ENCODE measurements around the gene BACH2. TPM values are rescaled to one million over a fixed set of nuclear protein-coding genes. Genes with fewer than 3 reads are reported as not detected.

BACH2 gene
- total RNA-seq, 6 donors from 2014 or later: 3.1 to 6.8 (median 5.3) TPM

- no peaks in the 10 kb centered on the region for H3K4me1 ChIP-seq
- no peaks in the 10 kb centered on the region for H3K27me3 ChIP-seq
- H3K27ac ChIP-seq: no peak overlapping the region
- ATAC-seq (ENCODE audit: low FRiP score in 2 of 2): no peak
- WGBS, 2 donors: 86 to 90% methylated on average over 6 of the region's 6 CpGs
- no peak for DNase-seq
- TF ChIP-seq CTCF (IDR thresholded peaks at IDR 0.05) (no peak), EP300 (IDR thresholded peaks at IDR 0.05) (no peak), POLR2AphosphoS5 (IDR thresholded peaks at IDR 0.05) (no peak), POLR2A (IDR thresholded peaks at IDR 0.05) (no peak)
- no peaks in the 10 kb centered on the region for H3K9me3 ChIP-seq
- H3K4me3 ChIP-seq: no peak overlapping the region
- H3K36me3 ChIP-seq: no peaks in the 10 kb centered on the region
Measured at GRCh38 chr6:90074161-90074850, 222.3 kb downstream of the BACH2 start.

GRCh38 chr6:90072935-90073464 lies 223.6 kb downstream of the BACH2 start:
- no peak overlapping the region for H3K4me3 ChIP-seq
- DNase-seq: no peak

GRCh38 chr6:90072501-90072900 lies 224.1 kb downstream of the BACH2 start:
- Histone ChIP-seq H3K4me3 (no peak overlapping the region), H3K36me3 (no peaks in the 10 kb centered on the region), H3K4me1 (no peaks in the 10 kb centered on the region), H3K27me3 (no peaks in the 10 kb centered on the region), H3K9me3 (no peaks in the 10 kb centered on the region), H3K27ac (no peak overlapping the region)
- 88 to 93% methylated on average over 3 of the region's 3 CpGs for WGBS, 2 donors
- no peak for TF ChIP-seq CTCF (IDR thresholded peaks at IDR 0.05)
- no peak for TF ChIP-seq POLR2A (IDR thresholded peaks at IDR 0.05)
- TF ChIP-seq POLR2AphosphoS5 (IDR thresholded peaks at IDR 0.05): no peak
- TF ChIP-seq EP300 (IDR thresholded peaks at IDR 0.05): no peak
- ATAC-seq (ENCODE audit: low FRiP score in 2 of 2) (no peak), DNase-seq (no peak)

More at GRCh38 chr6:90072935-90073464, 223.6 kb downstream of the BACH2 start:
- TF ChIP-seq EP300 (IDR thresholded peaks at IDR 0.05): no peak
- no peak for TF ChIP-seq POLR2A (IDR thresholded peaks at IDR 0.05)
- no peak for TF ChIP-seq POLR2AphosphoS5 (IDR thresholded peaks at IDR 0.05)
- no peak for TF ChIP-seq CTCF (IDR thresholded peaks at IDR 0.05)
- Histone ChIP-seq H3K4me1 (no peaks in the 10 kb centered on the region), H3K27me3 (no peaks in the 10 kb centered on the region), H3K9me3 (no peaks in the 10 kb centered on the region), H3K36me3 (no peaks in the 10 kb centered on the region), H3K27ac (no peak overlapping the region)
- ATAC-seq (ENCODE audit: low FRiP score in 2 of 2): no peak
- WGBS, 2 donors: 79 to 83% methylated on average over 11 of the region's 11 CpGs

- Histone ChIP-seq H3K36me3 (no peaks in the 10 kb centered on the region), H3K4me3 (no peak overlapping the region), H3K9me3 (no peaks in the 10 kb centered on the region), H3K27me3 (no peaks in the 10 kb centered on the region), H3K4me1 (no peaks in the 10 kb centered on the region), H3K27ac (no peak overlapping the region)
- ATAC-seq (ENCODE audit: low FRiP score in 2 of 2) (no peak), DNase-seq (no peak)
- TF ChIP-seq POLR2AphosphoS5 (IDR thresholded peaks at IDR 0.05) (no peak), POLR2A (IDR thresholded peaks at IDR 0.05) (no peak), CTCF (IDR thresholded peaks at IDR 0.05) (no peak), EP300 (IDR thresholded peaks at IDR 0.05) (no peak)
- WGBS, 2 donors: 83% methylated on average over 12 of the region's 12 CpGs
Measured at GRCh38 chr6:90068703-90069523, 227.7 kb downstream of the BACH2 start.

All from upper lobe of left lung (tissue), 6 donors.